DMS53 treated with DMSO at 0.1 percent for 48 hours (cell line): ENCODE results near the gene MVD.
A peak's percentile ranks its signal among the peaks of the same experiment; 100 is the strongest.

Experiments
- DNase-seq: peaks from one replicate; lab custom pipeline; 2025; ENCODE audit not compliant: unreplicated experiment; lab: John Stamatoyannopoulos, UW

MVD gene

GRCh38 chr16:88656291-88656980 lies 6.5 kb downstream of the MVD start:
- no peak for DNase-seq

GRCh38 chr16:88655733-88656281 lies 7.1 kb downstream of the MVD start:
- no peak for DNase-seq

GRCh38 chr16:88655053-88655732 lies 7.7 kb downstream of the MVD start:
- DNase-seq = no peak

- DNase-seq = no peak
Observed at GRCh38 chr16:88654363-88655052, 8.4 kb downstream of the MVD start.

GRCh38 chr16:88653596-88654362 lies 9.1 kb downstream of the MVD start:
- no peak for DNase-seq

GRCh38 chr16:88653101-88653500 lies 9.8 kb downstream of the MVD start:
- DNase-seq = no peak

- DNase-seq = no peak
Observed at GRCh38 chr16:88652762-88653063, 10.2 kb downstream of the MVD start.

GRCh38 chr16:88651989-88652761 lies 10.7 kb downstream of the MVD start:
- no peak for DNase-seq

- peak; percentile 60 for DNase-seq
Observed at GRCh38 chr16:88651276-88651988, 11.5 kb downstream of the MVD start.

- DNase-seq = peak; percentile 65
Observed at GRCh38 chr16:88650749-88651275, 12.1 kb downstream of the MVD start, which contains the start of gene CYBA. Gene CYBA, minus strand, starts transcription at chr16:88651053. Its CDS starts 40 bp downstream, at chr16:88651013.

- no peak for DNase-seq
Observed at GRCh38 chr16:88649924-88650748, 12.8 kb downstream of the MVD start.

- no peak for DNase-seq
Observed at GRCh38 chr16:88649195-88649923, 13.5 kb downstream of the MVD start.

- no peak for DNase-seq
Observed at GRCh38 chr16:88647178-88648070, 15.5 kb downstream of the MVD start.

- no peak for DNase-seq
Observed at GRCh38 chr16:88646345-88647034, 16.4 kb downstream of the MVD start.

- no peak for DNase-seq
Observed at GRCh38 chr16:88645941-88646340, 16.9 kb downstream of the MVD start.

- DNase-seq = no peak
Observed at GRCh38 chr16:88645455-88645854, 17.4 kb downstream of the MVD start.

- DNase-seq = no peak
Observed at GRCh38 chr16:88643644-88643932, 19.3 kb downstream of the MVD start.
